Trophoblast cell (in vitro differentiated cells and primary cell): Measurements from ENCODE around the gene RBM12.
A peak's percentile ranks its signal among the peaks of the same experiment; 100 is the strongest.

Source experiments
- DNase-seq, 2 donors: peaks; one replicate each; pipeline ENCODE4 v3.0.0-alpha.2; 2016
- H2AFZ ChIP-seq: 2 replicates; pipeline ENCODE4 v1.6.1; 2013; ENCODE audit warnings: low read length, moderate library complexity, mild to moderate bottlenecking; ENCODE audit not compliant: insufficient read depth, poor library complexity
- H2AK5ac ChIP-seq: 2 replicates; pipeline ENCODE4 v1.6.1; 2013; ENCODE audit warnings: mild to moderate bottlenecking, low read length
- H2BK120ac ChIP-seq: 2 replicates; pipeline ENCODE4 v1.6.1; 2013; ENCODE audit warnings: low read length, mild to moderate bottlenecking, moderate library complexity; ENCODE audit not compliant: insufficient read depth, poor library complexity
- H2BK12ac ChIP-seq: 2 replicates; pipeline ENCODE4 v1.6.1; 2013; ENCODE audit warnings: mild to moderate bottlenecking, low read length, moderate library complexity
- H2BK5ac ChIP-seq: 2 replicates; pipeline ENCODE4 v1.6.1; 2013; ENCODE audit warnings: low read length, low read depth, moderate library complexity, mild to moderate bottlenecking; ENCODE audit not compliant: poor library complexity
- H3K14ac ChIP-seq: 2 replicates; pipeline ENCODE4 v1.6.1; 2013; ENCODE audit warnings: mild to moderate bottlenecking, low read length
- H3K18ac ChIP-seq: 2 replicates; pipeline ENCODE4 v1.6.1; 2013; ENCODE audit warnings: mild to moderate bottlenecking, low read length
- H3K23ac ChIP-seq: 2 replicates; pipeline ENCODE4 v1.6.1; 2013; ENCODE audit warnings: low read length
- H3K27ac ChIP-seq: 2 replicates; pipeline ENCODE4 v1.5.1; 2013; ENCODE audit warnings: low read depth, mild to moderate bottlenecking, inconsistent platforms, low read length, moderate library complexity
- H3K27me3 ChIP-seq: 2 replicates; pipeline ENCODE4 v1.6.1; 2013; ENCODE audit warnings: inconsistent platforms, mild to moderate bottlenecking, low read length, moderate library complexity; ENCODE audit not compliant: insufficient read depth
- H3K36me3 ChIP-seq, 2 experiments: 1 replicate in 1 of 2; 2 replicates in 1 of 2; pipeline ENCODE4 v1.6.1; 2013; ENCODE audit warnings: low read length in 2 of 2, mild to moderate bottlenecking in 2 of 2, moderate library complexity in 1 of 2; ENCODE audit not compliant: insufficient read depth in 2 of 2, control insufficient read depth in 1 of 2
- H3K4ac ChIP-seq: 2 replicates; pipeline ENCODE4 v1.6.1; 2013; ENCODE audit warnings: low read depth, mild to moderate bottlenecking, low read length, moderate library complexity
- H3K4me1 ChIP-seq, 2 experiments: 1 replicate in 1 of 2; 2 replicates in 1 of 2; pipeline ENCODE4 v1.6.1; 2013; ENCODE audit warnings: low read length in 2 of 2, mild to moderate bottlenecking in 2 of 2, moderate library complexity in 1 of 2; ENCODE audit not compliant: insufficient read depth in 2 of 2, control insufficient read depth in 1 of 2
- H3K4me2 ChIP-seq: 2 replicates; pipeline ENCODE4 v1.6.1; 2013; ENCODE audit warnings: inconsistent platforms, mild to moderate bottlenecking, low read length, moderate library complexity
- H3K4me3 ChIP-seq: 2 replicates; pipeline ENCODE4 v1.5.1; 2013; ENCODE audit warnings: mild to moderate bottlenecking, low read depth, low read length, inconsistent platforms
- H3K79me1 ChIP-seq: one replicate; pipeline ENCODE4 v1.6.1; 2013; ENCODE audit warnings: low read length
- H3K79me2 ChIP-seq: 2 replicates; pipeline ENCODE4 v1.6.1; 2013; ENCODE audit warnings: low read length, mild to moderate bottlenecking; ENCODE audit not compliant: control insufficient read depth, insufficient read depth, poor library complexity
- H3K9ac ChIP-seq: 2 replicates; pipeline ENCODE4 v1.6.1; 2013; ENCODE audit warnings: mild to moderate bottlenecking, low read length
- H3K9me3 ChIP-seq: 2 replicates; pipeline ENCODE4 v1.6.1; 2013; ENCODE audit warnings: low read depth, mild to moderate bottlenecking, control low read depth, inconsistent platforms, low read length; ENCODE audit not compliant: insufficient read depth
- H4K12ac ChIP-seq: 2 replicates; pipeline ENCODE4 v1.6.1; 2013; ENCODE audit warnings: low read depth, mild to moderate bottlenecking, low read length, moderate library complexity
- H4K8ac ChIP-seq: 2 replicates; pipeline ENCODE4 v1.6.1; 2013; ENCODE audit warnings: low read depth, mild to moderate bottlenecking, low read length, moderate library complexity
- H4K91ac ChIP-seq: one replicate; pipeline ENCODE4 v1.6.1; 2013; ENCODE audit warnings: low read depth, mild to moderate bottlenecking, low read length, moderate library complexity
- WGBS: extraction: QIAGEN DNeasy Blood & Tissue Kit; methylation state at CpG from one replicate; pipeline ENCODE4 v1.1.7; 2013; ENCODE audit warnings: missing lambda C conversion rate; ENCODE audit not compliant: insufficient read length, insufficient coverage; ENCODE audit errors: extremely low coverage; 5-methylcytosine and 5-hydroxymethylcytosine counted together

Gene RBM12

DNA sequence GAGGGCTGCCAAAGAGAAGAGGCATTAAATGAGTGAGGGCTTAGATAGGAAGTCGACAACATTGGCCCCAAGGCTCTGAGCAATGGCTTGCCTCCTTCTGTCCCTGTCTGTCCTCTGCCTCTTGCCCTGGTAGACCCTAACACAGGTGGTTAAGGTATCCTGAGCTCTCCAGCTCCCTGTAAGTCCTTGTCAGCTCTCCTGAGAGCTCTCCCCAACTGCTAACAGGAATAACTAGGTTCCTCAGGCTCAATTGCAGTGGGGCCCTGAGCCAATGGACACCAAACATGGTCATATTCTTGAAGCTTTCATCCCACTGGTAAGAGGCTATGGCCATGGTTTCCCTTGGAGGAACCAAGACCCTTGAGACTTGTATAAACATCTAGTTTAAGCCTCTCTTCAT lies 5.0 kb upstream of the RBM12 start:
- Histone ChIP-seq H3K27ac (no peak overlapping the region), H3K23ac (no peak overlapping the region), H4K91ac (no peak overlapping the region), H3K79me1 (peaks cover 3% of the 10 kb centered on the region), H3K4me2 (no peak overlapping the region), H2AFZ (no peak overlapping the region), H3K14ac (no peak overlapping the region), H3K27me3 (no peaks in the 10 kb centered on the region), H2BK120ac (no peak overlapping the region), H3K4me1 (peaks cover 0 to 1% of the 10 kb centered on the region in 2 experiments), H3K4ac (no peak overlapping the region), H3K18ac (no peak overlapping the region), H3K4me3 (no peak overlapping the region), H2AK5ac (no peak overlapping the region), H3K79me2 (peaks cover under 1% of the 10 kb centered on the region), H4K12ac (no peak overlapping the region), H3K9ac (no peak overlapping the region), H3K9me3 (no peaks in the 10 kb centered on the region), H3K36me3 (peaks cover 11 to 24% of the 10 kb centered on the region in 2 experiments), H2BK5ac (no peak overlapping the region), H2BK12ac (no peak overlapping the region), H4K8ac (no peak overlapping the region)
- WGBS = no CpG with 5 or more reads among the region's 1 CpG
- no peak for DNase-seq

DNA sequence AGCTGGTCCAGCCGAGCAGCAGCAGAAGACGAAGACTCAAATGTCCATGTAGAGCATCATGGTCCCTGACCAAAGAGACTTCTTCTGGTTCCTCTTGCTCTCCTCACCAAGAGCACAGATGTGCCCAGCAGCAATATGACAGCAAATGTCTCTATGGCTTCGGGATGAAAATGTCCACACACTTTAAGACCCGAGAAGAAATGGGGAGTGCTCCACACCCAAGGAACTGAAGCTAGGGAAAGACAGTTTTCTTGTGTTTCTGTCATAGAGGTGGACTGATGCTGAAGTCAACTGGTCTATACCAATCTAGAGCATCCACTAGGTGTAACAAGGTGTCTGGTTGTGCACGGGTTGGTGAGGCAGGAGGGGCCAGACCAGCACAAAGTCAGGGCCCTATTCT lies 4.5 kb upstream of the RBM12 start:
- Histone ChIP-seq H3K4me2 (no peak overlapping the region), H2BK12ac (no peak overlapping the region), H3K79me1 (peaks cover 8% of the 10 kb centered on the region), H4K12ac (no peak overlapping the region), H2AFZ (no peak overlapping the region), H3K4me1 (peaks cover 0 to 1% of the 10 kb centered on the region in 2 experiments), H3K27ac (no peak overlapping the region), H3K18ac (no peak overlapping the region), H3K9me3 (no peaks in the 10 kb centered on the region), H3K36me3 (peaks cover 11 to 24% of the 10 kb centered on the region in 2 experiments), H2AK5ac (no peak overlapping the region), H2BK120ac (no peak overlapping the region), H3K9ac (no peak overlapping the region), H3K27me3 (no peaks in the 10 kb centered on the region), H4K8ac (no peak overlapping the region), H3K4ac (no peak overlapping the region), H3K4me3 (no peak overlapping the region), H4K91ac (no peak overlapping the region), H3K79me2 (peaks cover 5% of the 10 kb centered on the region), H3K14ac (no peak overlapping the region), H3K23ac (no peak overlapping the region), H2BK5ac (no peak overlapping the region)
- DNase-seq = no peak
- WGBS = no CpG with 5 or more reads among the region's 5 CpGs

DNA sequence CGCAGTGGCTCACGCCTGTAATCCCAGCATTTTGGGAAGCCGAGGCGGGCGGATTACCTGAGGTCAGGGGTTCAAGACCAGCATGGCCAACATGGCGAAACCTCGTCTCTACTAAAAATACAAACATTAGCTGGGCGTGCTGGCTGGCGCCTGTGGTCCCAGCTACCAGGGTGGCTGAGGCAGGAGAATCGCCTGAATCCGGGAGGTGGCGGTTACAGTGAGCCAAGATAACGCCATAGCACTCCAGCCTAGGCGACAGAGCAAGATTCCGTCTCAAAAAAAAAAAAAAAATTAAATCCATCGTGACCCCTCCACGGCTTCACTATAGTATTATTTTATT lies 1.2 kb upstream of the RBM12 start:
- Histone ChIP-seq H3K9me3 (no peaks in the 10 kb centered on the region), H4K91ac (no peak overlapping the region), H2BK120ac (no peak overlapping the region), H3K27ac (no peak overlapping the region), H3K79me1 (peaks cover 11% of the 10 kb centered on the region), H3K4me2 (no peak overlapping the region), H3K4me1 (peaks cover 0 to 5% of the 10 kb centered on the region in 2 experiments), H3K4ac (no peak overlapping the region), H3K9ac (no peak overlapping the region), H3K79me2 (peaks cover 13% of the 10 kb centered on the region), H2AK5ac (no peak overlapping the region), H3K27me3 (no peaks in the 10 kb centered on the region), H4K8ac (peak overlapping the region; percentile 53), H2BK5ac (no peak overlapping the region), H2AFZ (no peak overlapping the region), H3K14ac (no peak overlapping the region), H3K23ac (no peak overlapping the region), H3K18ac (no peak overlapping the region), H4K12ac (no peak overlapping the region), H3K4me3 (no peak overlapping the region), H2BK12ac (no peak overlapping the region), H3K36me3 (peaks cover 7 to 10% of the 10 kb centered on the region in 2 experiments)
- no peak for DNase-seq
- no CpG with 5 or more reads among the region's 17 CpGs for WGBS

DNA sequence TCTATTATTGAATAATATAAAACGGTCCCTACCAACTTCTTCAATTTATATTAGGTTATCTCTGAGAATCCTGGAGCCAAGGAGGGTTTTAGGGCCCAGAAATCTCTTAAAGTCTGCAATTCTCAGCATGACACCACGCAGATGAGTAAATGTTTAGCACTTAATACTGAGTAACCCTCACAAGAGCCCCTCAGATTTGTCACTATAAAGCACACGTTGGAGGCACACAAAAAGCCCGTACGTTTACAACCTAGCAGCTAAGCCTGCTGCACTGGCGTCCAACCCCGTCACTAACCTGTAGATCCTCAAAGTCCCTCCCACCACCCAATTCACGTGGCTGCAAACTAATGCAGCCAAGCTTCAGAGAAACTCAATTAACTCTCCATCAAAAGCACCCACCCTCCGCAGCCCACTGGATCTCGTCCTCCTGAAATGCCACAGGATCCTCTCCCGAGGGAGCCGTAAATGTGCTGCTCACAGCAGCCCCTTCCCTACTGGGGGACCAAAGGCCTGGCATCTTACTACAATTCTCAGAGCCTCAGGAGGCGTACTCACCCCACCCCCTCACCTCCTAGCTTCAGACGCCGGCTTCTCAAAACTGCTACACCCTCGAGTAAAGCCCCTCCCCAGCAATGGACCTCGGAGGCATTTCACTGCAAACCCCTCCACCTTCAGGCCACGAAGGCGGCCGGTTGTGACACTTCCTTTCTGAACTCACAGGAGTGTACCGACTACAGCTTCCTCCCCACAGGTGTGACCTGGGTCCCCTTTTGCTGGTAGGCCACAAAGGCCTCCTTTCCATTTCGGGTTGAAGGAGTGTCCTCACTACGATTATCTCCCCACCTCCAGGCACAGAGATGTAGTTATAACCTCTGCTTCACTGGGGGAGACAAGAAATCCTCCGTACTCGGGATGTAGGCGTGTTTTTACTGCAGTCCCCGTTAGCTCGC lies 909 bp downstream of the RBM12 start:
- no peak overlapping the region for H2BK12ac ChIP-seq
- H2BK120ac ChIP-seq = peak overlapping the region; percentile 88
- peaks cover 19% of the 10 kb centered on the region for H3K79me2 ChIP-seq
- H3K14ac ChIP-seq = peak overlapping the region; percentile 99
- no peaks in the 10 kb centered on the region for H3K27me3 ChIP-seq
- H3K4me3 ChIP-seq = peak overlapping the region; percentile 94
- peak overlapping the region; percentile 91 for H3K4me2 ChIP-seq
- H4K12ac ChIP-seq = peak overlapping the region; percentile 95
- peak overlapping the region; percentile 91 for H2BK5ac ChIP-seq
- peak overlapping the region; percentile 67 for H3K27ac ChIP-seq
- H3K79me1 ChIP-seq = peaks cover 11% of the 10 kb centered on the region
- peak overlapping the region; percentile 97 for H4K8ac ChIP-seq
- H3K18ac ChIP-seq = peak overlapping the region; percentile 96
- peak overlapping the region; percentile 97 for H3K9ac ChIP-seq
- peak overlapping the region; percentile 96 for H2AK5ac ChIP-seq
- peak; percentile 37 to 55 for DNase-seq
- H2AFZ ChIP-seq = peak overlapping the region; percentile 47
- H3K23ac ChIP-seq = no peak overlapping the region
- no peaks in the 10 kb centered on the region for H3K9me3 ChIP-seq
- H3K4me1 ChIP-seq = peaks cover 4 to 5% of the 10 kb centered on the region in 2 experiments
- no peaks in the 10 kb centered on the region for H3K36me3 ChIP-seq
- WGBS = no CpG with 5 or more reads among the region's 28 CpGs
- peak overlapping the region; percentile 91 for H4K91ac ChIP-seq
- H3K4ac ChIP-seq = peak overlapping the region; percentile 97
